OCI-LY1 (cell line): ENCODE results near the gene LMBR1L.

ENCODE experiments used
- H2AFZ ChIP-seq: fragments of 200-600 bp; sonication (generic), shearing (Covaris generic); 2 replicates; pipeline ENCODE4 v1.6.0; 2014; ENCODE audit warnings: antibody characterized with exemption, mild to moderate bottlenecking, low read length
- H3F3A ChIP-seq: fragments of 200-600 bp; sonication (generic), shearing (Covaris generic); 2 replicates; pipeline ENCODE4 v1.6.0; 2014; ENCODE audit warnings: mild to moderate bottlenecking, antibody characterized with exemption, low read length, moderate library complexity; ENCODE audit not compliant: insufficient read depth
- H3K27ac ChIP-seq: fragments of 200-600 bp; sonication (generic); 2 replicates; pipeline ENCODE4 v1.5.1; 2014; ENCODE audit warnings: low read length, mixed run types, mild to moderate bottlenecking, low read depth; ENCODE audit not compliant: poor library complexity, severe bottlenecking
- H3K27me3 ChIP-seq: fragments of 200-600 bp; sonication (generic); 2 replicates; pipeline ENCODE4 v1.6.0; 2014; ENCODE audit warnings: antibody characterized with exemption, mild to moderate bottlenecking, low read length, moderate library complexity; ENCODE audit not compliant: insufficient read depth
- H3K36me3 ChIP-seq: fragments of 200-600 bp; sonication (generic); 2 replicates; pipeline ENCODE4 v1.6.1; 2014; ENCODE audit warnings: mild to moderate bottlenecking, antibody characterized with exemption, low read length, moderate library complexity, mixed read lengths; ENCODE audit not compliant: insufficient read depth
- H3K4me1 ChIP-seq: fragments of 200-600 bp; sonication (generic); 2 replicates; pipeline ENCODE4 v1.5.1; 2014; ENCODE audit warnings: mild to moderate bottlenecking, low read length, moderate library complexity; ENCODE audit not compliant: insufficient read depth, severe bottlenecking
- H3K4me2 ChIP-seq: fragments of 200-600 bp; sonication (generic), shearing (Covaris generic); 2 replicates; pipeline ENCODE4 v1.6.1; 2014; ENCODE audit warnings: low read length
- H3K4me3 ChIP-seq: fragments of 200-600 bp; sonication (generic); 2 replicates; pipeline ENCODE4 v1.5.1; 2014; ENCODE audit warnings: low read length, low read depth, mild to moderate bottlenecking, mixed read lengths; ENCODE audit not compliant: poor library complexity, severe bottlenecking
- H3K79me2 ChIP-seq: fragments of 200-600 bp; shearing (Covaris generic); 2 replicates; pipeline ENCODE4 v1.6.1; 2016; ENCODE audit warnings: mixed run types, low read length, mixed read lengths; ENCODE audit not compliant: insufficient read depth
- H3K9ac ChIP-seq: fragments of 200-600 bp; sonication (generic), shearing (Covaris generic); 2 replicates; pipeline ENCODE4 v1.6.1; 2014; ENCODE audit warnings: mild to moderate bottlenecking, low read length, mixed read lengths
- H3K9me2 ChIP-seq: fragments of 200-600 bp; sonication (generic), shearing (Covaris generic); 2 replicates; pipeline ENCODE4 v1.6.1; 2014; ENCODE audit warnings: low read depth, mild to moderate bottlenecking, low read length, mixed read lengths
- H3K9me3 ChIP-seq: fragments of 200-600 bp; shearing (Covaris generic); 2 replicates; pipeline ENCODE4 v1.6.1; 2014; ENCODE audit warnings: low read length, mixed read lengths
- H4K20me1 ChIP-seq: fragments of 200-600 bp; sonication (generic), shearing (Covaris generic); 2 replicates; pipeline ENCODE4 v1.6.0; 2016; ENCODE audit warnings: mild to moderate bottlenecking, low read length; ENCODE audit not compliant: insufficient read depth
- EZH2 ChIP-seq: fragments of 200-600 bp; sonication (generic), shearing (Covaris generic); IDR thresholded peaks from 2 replicates; pipeline ENCODE4 v1.8.0; 2017; ENCODE audit warnings: borderline replicate concordance, mixed run types, mild to moderate bottlenecking, antibody characterized with exemption, low read length, moderate library complexity, mixed read lengths
- TF ChIP-seq, protein P1 (sequence below): fragments of 200-600 bp; sonication (generic), shearing (Covaris generic); IDR thresholded peaks from 2 replicates; pipeline ENCODE4 v1.5.1; 2017; ENCODE audit warnings: mild to moderate bottlenecking, antibody characterized with exemption, low read length, moderate library complexity, mixed read lengths

The LMBR1L gene

GRCh38 chr12:49050507-49051372 is 59.9 kb downstream of the LMBR1L start:
- H3K4me1 ChIP-seq = peaks cover 3% of the 10 kb centered on the region
- TF ChIP-seq, protein P1, sequence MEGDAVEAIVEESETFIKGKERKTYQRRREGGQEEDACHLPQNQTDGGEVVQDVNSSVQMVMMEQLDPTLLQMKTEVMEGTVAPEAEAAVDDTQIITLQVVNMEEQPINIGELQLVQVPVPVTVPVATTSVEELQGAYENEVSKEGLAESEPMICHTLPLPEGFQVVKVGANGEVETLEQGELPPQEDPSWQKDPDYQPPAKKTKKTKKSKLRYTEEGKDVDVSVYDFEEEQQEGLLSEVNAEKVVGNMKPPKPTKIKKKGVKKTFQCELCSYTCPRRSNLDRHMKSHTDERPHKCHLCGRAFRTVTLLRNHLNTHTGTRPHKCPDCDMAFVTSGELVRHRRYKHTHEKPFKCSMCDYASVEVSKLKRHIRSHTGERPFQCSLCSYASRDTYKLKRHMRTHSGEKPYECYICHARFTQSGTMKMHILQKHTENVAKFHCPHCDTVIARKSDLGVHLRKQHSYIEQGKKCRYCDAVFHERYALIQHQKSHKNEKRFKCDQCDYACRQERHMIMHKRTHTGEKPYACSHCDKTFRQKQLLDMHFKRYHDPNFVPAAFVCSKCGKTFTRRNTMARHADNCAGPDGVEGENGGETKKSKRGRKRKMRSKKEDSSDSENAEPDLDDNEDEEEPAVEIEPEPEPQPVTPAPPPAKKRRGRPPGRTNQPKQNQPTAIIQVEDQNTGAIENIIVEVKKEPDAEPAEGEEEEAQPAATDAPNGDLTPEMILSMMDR = no peak
- no peak for TF ChIP-seq EZH2
- H3K9ac ChIP-seq = no peak overlapping the region
- peaks cover 10% of the 10 kb centered on the region for H3K79me2 ChIP-seq
- no peak overlapping the region for H3K4me3 ChIP-seq
- no peaks in the 10 kb centered on the region for H3K27me3 ChIP-seq
- H3F3A ChIP-seq = no peaks in the 10 kb centered on the region
- no peak overlapping the region for H3K4me2 ChIP-seq
- H3K27ac ChIP-seq = no peak overlapping the region
- no peaks in the 10 kb centered on the region for H3K9me3 ChIP-seq
- no peak overlapping the region for H2AFZ ChIP-seq
- peaks cover 99% of the 10 kb centered on the region for H3K36me3 ChIP-seq
- H3K9me2 ChIP-seq = no peaks in the 10 kb centered on the region
- H4K20me1 ChIP-seq = no peaks in the 10 kb centered on the region

GRCh38 chr12:49049566-49050224 is 61.0 kb downstream of the LMBR1L start:
- no peaks in the 10 kb centered on the region for H3K4me1 ChIP-seq
- H3F3A ChIP-seq = no peaks in the 10 kb centered on the region
- H3K79me2 ChIP-seq = no peaks in the 10 kb centered on the region; the same call in 1 of the 2 replicates
- no peak overlapping the region for H3K27ac ChIP-seq
- no peak overlapping the region for H2AFZ ChIP-seq
- H3K9me2 ChIP-seq = no peaks in the 10 kb centered on the region
- peaks cover 99% of the 10 kb centered on the region for H3K36me3 ChIP-seq
- no peak overlapping the region for H3K9ac ChIP-seq
- TF ChIP-seq EZH2 = no peak
- TF ChIP-seq, protein P1 = no peak
- no peaks in the 10 kb centered on the region for H4K20me1 ChIP-seq
- no peak overlapping the region for H3K4me2 ChIP-seq
- no peaks in the 10 kb centered on the region for H3K9me3 ChIP-seq
- no peak overlapping the region for H3K4me3 ChIP-seq
- no peaks in the 10 kb centered on the region for H3K27me3 ChIP-seq

DNA sequence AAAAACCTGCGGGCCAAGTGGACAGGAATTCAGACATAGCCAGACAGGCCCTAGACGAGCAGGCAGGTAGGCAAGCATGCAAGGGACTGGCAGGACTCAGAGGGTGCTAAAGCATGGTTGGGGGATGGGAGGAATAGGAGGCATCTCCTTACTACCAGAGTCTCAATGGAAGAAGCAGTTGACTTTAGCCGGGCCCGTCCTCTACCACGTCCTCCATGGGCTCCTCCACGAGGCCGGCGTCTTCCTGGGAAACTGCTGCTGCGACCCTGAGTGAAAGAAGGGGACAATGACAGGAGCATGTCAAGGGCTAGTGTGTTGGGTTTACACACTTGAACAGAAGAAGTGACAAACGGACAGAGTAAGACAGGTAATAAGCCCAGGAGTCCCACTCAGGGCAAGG is 61.7 kb downstream of the LMBR1L start:
- Histone ChIP-seq H3K9me2 (no peaks in the 10 kb centered on the region), H3K36me3 (peaks cover 99% of the 10 kb centered on the region), H3K4me3 (no peak overlapping the region), H3K79me2 (no peaks in the 10 kb centered on the region), H3K4me1 (no peaks in the 10 kb centered on the region), H3K9me3 (no peaks in the 10 kb centered on the region), H3K27ac (no peak overlapping the region), H3F3A (no peaks in the 10 kb centered on the region), H3K27me3 (no peaks in the 10 kb centered on the region), H4K20me1 (no peaks in the 10 kb centered on the region), H3K9ac (no peak overlapping the region), H3K4me2 (no peak overlapping the region), H2AFZ (no peak overlapping the region)
- TF ChIP-seq EZH2 = no peak
- TF ChIP-seq, protein P1 = no peak
